ENCODE results near the gene STX2.

STX2 gene

DNA sequence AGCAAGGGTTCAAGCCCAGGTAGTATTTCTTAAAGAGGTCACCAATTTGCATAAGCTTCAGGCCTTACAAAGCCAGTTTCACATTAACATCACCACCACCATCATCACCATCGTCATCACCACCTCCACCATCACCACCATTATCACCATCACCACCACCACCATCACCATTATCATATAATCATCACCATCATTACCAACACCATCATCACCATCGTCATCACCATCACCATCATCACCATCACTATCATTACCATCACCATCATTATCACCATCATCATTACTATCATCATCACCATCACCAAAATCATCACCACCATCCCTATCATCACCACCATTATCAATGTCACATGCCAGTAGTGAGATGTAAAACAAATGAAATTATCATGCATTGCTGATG lies 72.6 kb downstream of the STX2 start:
- TF ChIP-seq, protein P1, sequence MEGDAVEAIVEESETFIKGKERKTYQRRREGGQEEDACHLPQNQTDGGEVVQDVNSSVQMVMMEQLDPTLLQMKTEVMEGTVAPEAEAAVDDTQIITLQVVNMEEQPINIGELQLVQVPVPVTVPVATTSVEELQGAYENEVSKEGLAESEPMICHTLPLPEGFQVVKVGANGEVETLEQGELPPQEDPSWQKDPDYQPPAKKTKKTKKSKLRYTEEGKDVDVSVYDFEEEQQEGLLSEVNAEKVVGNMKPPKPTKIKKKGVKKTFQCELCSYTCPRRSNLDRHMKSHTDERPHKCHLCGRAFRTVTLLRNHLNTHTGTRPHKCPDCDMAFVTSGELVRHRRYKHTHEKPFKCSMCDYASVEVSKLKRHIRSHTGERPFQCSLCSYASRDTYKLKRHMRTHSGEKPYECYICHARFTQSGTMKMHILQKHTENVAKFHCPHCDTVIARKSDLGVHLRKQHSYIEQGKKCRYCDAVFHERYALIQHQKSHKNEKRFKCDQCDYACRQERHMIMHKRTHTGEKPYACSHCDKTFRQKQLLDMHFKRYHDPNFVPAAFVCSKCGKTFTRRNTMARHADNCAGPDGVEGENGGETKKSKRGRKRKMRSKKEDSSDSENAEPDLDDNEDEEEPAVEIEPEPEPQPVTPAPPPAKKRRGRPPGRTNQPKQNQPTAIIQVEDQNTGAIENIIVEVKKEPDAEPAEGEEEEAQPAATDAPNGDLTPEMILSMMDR (conservative IDR thresholded peaks at IDR 0.05) = no peak

DNA sequence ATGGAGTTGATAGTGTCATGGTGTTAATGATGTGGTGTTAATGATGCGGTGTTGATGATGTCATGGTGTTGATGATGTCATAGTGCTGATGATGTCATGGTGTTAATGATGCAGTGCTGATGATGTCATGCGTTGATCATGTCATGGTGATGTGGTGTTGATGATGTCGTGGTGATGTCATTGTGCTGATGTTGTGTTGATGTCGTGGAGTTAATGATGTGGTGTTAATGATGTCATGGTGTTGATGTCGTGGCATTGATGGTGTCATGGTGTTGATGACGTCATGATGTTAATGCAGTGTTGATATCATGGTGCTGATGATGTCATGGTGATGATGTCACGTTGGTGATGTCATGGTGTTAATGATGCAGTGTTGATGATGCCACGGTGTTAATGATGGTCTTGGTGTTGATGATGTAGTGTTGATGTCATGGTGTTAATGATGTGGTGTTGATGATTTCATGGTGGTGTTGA lies 73.8 kb downstream of the STX2 start:
- H3K27ac ChIP-seq = no peak overlapping the region
- TF ChIP-seq, protein P1 (conservative IDR thresholded peaks at IDR 0.05) = no peak

More for the DNA sequence above, 72.6 kb downstream of the STX2 start:
- H3K27ac ChIP-seq = no peak overlapping the region

DNA sequence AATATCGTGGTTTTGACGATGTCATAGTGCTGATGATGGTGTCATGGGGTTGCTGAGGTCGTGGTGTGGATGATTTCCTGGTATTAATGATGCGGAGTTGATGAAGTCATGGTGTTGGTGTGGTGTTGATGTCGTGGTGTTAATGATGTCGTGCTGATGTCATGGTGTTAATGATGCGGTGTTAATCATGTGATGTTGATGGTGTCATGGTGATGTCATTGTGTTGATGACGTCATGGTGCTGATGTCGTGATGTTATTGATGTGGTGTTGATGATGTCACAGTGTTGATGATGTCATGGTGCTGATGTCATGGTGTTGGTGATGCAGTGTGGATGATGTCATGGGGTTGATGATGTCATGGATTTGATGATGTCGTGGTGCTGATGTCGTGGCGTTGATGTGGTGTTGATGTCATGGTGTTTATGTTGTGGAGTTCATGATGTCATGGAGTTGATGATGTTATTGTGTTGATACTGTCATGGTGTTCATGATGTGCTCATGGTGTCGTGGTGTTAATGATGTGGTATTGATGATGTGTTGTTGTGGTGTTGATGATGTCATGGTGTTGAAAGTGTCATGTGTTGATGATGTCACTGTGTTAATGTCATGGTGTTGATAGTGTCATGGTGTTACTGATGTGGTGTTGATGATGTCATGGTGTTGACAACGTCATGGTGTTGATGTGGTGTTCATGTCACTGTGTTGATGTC lies 74.4 kb downstream of the STX2 start:
- H3K27ac ChIP-seq = no peak overlapping the region
- TF ChIP-seq, protein P1 (conservative IDR thresholded peaks at IDR 0.05) = no peak

GRCh38 chr12:130764073-130764472 lies 75.0 kb downstream of the STX2 start:
- no peak overlapping the region for H3K27ac ChIP-seq
- TF ChIP-seq, protein P1 (conservative IDR thresholded peaks at IDR 0.05) = no peak

- TF ChIP-seq, protein P1 (conservative IDR thresholded peaks at IDR 0.05) = no peak
- peak overlapping the region; percentile 52; the same call in 1 of the 2 replicates for H3K27ac ChIP-seq
Measured at GRCh38 chr12:130762319-130762675, 76.8 kb downstream of the STX2 start.

DNA sequence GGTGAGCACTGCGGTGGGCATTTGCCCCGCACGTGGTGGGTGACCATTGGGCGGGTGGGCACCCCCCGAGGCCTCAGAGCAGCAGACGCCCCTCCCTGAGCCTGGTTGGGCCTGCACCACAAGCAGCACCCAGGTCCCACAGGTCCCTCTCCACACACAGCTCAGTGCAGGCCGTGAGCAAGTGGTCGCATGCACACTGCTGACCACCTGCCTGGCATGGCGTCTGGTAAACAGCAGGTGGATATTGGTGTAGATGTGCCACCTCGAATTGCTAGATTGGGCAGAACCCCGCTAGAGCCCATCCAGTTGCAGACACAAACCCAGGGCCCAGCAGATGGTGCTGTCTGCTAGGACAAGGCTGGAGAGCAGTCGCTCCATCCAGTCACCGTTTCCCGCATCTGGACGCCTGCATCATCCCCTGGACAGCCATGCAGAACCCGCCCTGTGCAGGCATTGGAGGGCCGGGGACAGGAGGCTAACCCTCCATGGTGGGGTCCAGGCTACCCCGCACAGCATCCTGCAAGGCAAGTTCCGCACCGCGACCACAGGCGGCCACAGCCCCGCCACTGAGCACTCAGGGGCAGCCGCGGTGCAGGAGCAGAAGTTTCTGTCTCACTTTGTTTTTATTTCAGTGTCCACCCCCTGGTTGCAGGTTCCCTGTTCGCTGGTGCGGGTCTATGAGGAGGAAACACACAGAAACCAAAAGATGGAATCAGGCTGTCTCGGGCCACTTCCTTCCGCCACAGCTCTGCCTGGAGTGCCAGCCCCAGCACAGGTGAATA lies 77.3 kb downstream of the STX2 start:
- TF ChIP-seq, protein P1 (conservative IDR thresholded peaks at IDR 0.05) = peak; percentile 90

GRCh38 chr12:130754234-130754901 lies 84.7 kb downstream of the STX2 start:
- no peak overlapping the region for H3K27ac ChIP-seq
- TF ChIP-seq, protein P1 (conservative IDR thresholded peaks at IDR 0.05) = no peak

More for the DNA sequence above, 77.3 kb downstream of the STX2 start:
- H3K27ac ChIP-seq = peak overlapping the region; percentile 52; the same call in 1 of the 2 replicates

Data from VCaP (cell line).